GM04504 (cell line): Measurements from ENCODE around the gene CD68.

ENCODE experiments used
- DNase-seq: peaks from one replicate; pipeline ENCODE4 v3.0.0-alpha.2; 2012; ENCODE audit warnings: low read depth

Gene CD68

DNA sequence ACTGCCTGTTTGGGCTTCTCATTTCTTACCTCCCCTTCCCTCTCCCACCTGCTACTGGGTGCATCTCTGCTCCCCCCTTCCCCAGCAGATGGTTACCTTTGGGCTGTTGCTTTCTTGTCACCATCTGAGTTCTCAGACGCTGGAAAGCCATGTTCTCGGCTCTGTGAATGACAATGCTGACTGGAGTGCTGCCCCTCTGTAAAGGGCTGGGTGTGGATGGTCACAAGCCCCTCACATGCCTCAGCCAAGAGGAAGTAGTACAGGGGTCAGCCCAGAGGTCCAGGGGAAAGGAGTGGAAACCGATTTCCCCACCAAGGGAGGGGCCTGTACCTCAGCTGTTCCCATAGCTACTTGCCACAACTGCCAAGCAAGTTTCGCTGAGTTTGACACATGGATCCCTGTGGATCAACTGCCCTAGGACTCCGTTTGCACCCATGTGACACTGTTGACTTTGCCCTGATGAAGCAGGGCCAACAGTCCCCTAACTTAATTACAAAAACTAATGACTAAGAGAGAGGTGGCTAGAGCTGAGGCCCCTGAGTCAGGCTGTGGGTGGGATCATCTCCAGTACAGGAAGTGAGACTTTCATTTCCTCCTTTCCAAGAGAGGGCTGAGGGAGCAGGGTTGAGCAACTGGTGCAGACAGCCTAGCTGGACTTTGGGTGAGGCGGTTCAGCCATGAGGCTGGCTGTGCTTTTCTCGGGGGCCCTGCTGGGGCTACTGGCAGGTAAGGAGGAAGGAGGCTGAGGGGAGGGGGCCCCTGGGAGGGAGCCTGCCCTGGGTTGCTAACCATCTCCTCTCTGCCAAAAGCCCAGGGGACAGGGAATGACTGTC lies at the start of gene CD68:
TSS of gene CD68 (plus strand) at position 638 of the 833 bp plus-strand sequence. CDS start at position 678, 40 bp downstream.
- DNase-seq = peak; percentile 85

GRCh38 chr17:7530023-7530900 lies 49.2 kb upstream of the CD68 start:
- no peak for DNase-seq

DNA sequence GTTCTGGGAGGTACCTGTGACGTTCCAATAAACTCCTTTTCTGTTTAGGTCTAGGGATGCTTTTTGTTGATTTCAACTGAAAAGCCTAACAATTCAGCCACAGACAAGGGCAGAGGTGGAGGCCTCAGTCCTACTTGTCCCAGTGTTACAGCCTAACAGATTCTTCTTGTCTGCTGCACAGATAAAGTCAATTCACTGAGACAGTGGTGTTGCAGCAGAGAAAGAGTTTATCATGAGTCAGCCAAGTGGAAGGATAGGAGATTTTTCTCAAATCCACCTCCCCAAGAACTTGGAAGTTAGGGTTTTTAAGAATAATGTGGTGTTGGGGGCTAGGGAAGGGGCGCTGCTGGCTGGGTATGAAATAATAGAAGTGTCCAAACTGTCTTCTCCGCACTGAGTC lies 41.4 kb upstream of the CD68 start:
- no peak for DNase-seq

GRCh38 chr17:7538891-7539545 lies 40.4 kb upstream of the CD68 start:
- no peak for DNase-seq

GRCh38 chr17:7541074-7541621 lies 38.3 kb upstream of the CD68 start:
- DNase-seq = no peak

GRCh38 chr17:7544911-7545310 lies 34.5 kb upstream of the CD68 start:
- no peak for DNase-seq

DNA sequence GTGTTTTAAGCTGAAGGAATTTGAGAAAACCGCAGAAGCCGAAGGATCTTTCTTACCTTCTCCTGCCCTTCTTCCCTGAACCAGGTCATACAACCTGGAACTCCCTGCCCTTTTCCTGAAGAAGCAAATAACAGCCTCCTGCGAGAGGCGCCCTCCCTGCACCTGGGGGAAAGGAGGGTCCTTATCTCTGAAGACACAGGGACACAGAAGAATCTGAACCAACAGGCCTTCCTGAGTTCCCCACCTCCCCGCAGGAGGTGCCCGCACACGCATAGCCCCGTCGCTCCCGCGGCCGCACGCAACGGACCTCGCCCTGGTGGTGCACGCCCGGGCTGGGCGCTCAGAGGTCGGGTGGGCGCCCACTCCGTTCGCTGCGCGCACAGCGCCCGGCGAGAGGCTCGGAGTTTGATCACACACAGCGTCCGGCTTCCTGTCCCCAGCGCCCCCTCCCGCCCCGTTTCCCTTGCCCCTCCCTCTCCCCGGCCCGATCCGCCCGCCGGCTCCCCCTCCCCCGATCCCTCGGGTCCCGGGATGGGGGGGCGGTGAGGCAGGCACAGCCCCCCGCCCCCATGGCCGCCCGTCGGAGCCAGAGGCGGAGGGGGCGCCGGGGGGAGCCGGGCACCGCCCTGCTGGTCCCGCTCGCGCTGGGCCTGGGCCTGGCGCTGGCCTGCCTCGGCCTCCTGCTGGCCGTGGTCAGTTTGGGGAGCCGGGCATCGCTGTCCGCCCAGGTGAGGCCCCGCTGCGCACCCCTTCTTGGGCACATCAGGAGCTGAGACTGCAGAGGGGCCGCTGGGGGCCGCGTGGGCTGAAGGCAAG lies 30.6 kb upstream of the CD68 start, which contains the start of gene TNFSF12:
TSS of gene TNFSF12 (plus strand) at position 474 of the 816 bp plus-strand sequence. CDS start at position 570, 96 bp downstream.
- DNase-seq = no peak

GRCh38 chr17:7549401-7550055 lies 29.9 kb upstream of the CD68 start:
- no peak for DNase-seq

GRCh38 chr17:7550344-7550743 lies 29.1 kb upstream of the CD68 start:
- no peak for DNase-seq

DNA sequence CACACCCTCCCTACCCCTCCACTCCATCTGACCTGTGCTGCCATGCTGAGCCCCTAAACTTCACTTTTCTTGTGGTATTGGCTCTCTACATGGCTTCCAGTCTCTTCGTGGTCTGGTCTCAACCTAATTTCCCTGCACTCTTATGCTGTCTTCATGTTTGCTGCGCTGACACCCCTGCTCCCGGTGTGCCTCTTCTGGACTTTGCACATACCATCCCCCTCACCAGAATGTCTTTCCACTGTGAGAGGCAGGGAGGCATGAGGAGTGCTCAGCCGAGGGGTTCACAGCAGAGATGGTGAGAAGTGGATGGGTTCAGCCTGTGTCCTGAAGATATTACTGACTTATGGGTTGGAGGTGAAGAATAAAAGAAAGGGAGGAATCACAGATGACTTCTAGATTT lies 28.0 kb upstream of the CD68 start:
- no peak for DNase-seq

- DNase-seq = no peak
Observed at GRCh38 chr17:7552621-7553051, 26.8 kb upstream of the CD68 start.

GRCh38 chr17:7553356-7553755 lies 26.1 kb upstream of the CD68 start:
- DNase-seq = no peak

GRCh38 chr17:7555320-7555948 lies 24.0 kb upstream of the CD68 start:
- no peak for DNase-seq

GRCh38 chr17:7556627-7557026 lies 22.8 kb upstream of the CD68 start:
- no peak for DNase-seq

DNA sequence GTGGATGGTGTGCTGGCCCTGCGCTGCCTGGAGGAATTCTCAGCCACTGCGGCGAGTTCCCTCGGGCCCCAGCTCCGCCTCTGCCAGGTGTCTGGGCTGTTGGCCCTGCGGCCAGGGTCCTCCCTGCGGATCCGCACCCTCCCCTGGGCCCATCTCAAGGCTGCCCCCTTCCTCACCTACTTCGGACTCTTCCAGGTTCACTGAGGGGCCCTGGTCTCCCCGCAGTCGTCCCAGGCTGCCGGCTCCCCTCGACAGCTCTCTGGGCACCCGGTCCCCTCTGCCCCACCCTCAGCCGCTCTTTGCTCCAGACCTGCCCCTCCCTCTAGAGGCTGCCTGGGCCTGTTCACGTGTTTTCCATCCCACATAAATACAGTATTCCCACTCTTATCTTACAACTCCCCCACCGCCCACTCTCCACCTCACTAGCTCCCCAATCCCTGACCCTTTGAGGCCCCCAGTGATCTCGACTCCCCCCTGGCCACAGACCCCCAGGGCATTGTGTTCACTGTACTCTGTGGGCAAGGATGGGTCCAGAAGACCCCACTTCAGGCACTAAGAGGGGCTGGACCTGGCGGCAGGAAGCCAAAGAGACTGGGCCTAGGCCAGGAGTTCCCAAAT lies 22.2 kb upstream of the CD68 start:
- no peak for DNase-seq

GRCh38 chr17:7557775-7558543 lies 21.5 kb upstream of the CD68 start:
- DNase-seq = no peak

- DNase-seq = no peak
Observed at GRCh38 chr17:7558544-7559319, 20.7 kb upstream of the CD68 start, which contains the start of gene TNFSF13. TNFSF13 (plus strand) TSS chr17:7558750; CDS start chr17:7559040, 290 bp downstream.
